Neural progenitor cell (in vitro differentiated cells): ENCODE results near the gene P2RX3.

Experiments used
- EZH2 ChIP-seq: fragments of 200-600 bp; sonication (generic); IDR thresholded peaks from 2 replicates; pipeline ENCODE4 v1.6.1; 2017; ENCODE audit warnings: antibody characterized with exemption, mild to moderate bottlenecking, moderate library complexity
- TF ChIP-seq, protein P1 (sequence below): fragments of 200-600 bp; sonication (generic); IDR thresholded peaks from 2 replicates; pipeline ENCODE4 v1.5.1; 2017; ENCODE audit warnings: antibody characterized with exemption, mild to moderate bottlenecking

DNA sequence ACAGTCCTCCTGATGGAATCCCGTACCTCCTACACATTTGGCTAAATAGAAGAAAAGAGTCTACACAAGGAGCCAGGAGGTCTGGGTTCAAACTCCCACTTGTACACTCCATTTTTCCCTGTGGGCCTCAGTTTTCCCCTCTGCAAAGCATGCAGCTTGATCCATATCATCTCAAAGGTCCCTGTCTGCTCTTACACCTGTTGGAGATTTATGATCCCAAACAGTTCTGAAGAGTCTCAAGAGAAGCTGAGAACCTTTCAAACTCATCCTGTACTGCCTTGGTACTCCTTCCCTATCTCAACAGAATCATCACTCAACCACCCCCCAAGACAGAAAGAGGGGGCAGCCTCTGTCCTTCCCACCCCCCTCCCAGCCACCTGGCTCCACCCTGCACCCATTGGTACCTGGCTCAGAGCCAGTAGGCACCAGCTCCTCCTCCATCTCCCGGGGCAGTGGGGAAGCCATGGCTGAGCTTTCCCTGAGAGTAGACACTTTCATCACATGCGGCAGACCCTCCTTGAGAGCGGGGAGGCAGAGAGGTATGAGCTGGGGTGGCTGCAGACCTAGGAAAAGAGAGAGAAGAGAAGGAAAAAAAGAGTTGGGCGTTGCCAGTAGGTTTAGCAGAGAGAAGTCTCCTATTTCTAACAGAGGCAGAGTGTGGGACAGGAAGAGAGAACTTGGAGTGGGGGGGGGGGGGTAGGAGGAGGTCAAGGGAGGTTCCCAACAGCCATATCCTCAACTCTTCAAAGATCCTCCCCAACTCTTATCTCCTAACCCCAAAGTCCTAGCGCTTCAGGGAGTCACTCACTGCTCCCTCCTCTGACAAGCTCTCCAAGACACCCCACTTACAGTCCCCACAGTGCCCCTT lies 16.5 kb upstream of the P2RX3 start:
- TF ChIP-seq, protein P1, sequence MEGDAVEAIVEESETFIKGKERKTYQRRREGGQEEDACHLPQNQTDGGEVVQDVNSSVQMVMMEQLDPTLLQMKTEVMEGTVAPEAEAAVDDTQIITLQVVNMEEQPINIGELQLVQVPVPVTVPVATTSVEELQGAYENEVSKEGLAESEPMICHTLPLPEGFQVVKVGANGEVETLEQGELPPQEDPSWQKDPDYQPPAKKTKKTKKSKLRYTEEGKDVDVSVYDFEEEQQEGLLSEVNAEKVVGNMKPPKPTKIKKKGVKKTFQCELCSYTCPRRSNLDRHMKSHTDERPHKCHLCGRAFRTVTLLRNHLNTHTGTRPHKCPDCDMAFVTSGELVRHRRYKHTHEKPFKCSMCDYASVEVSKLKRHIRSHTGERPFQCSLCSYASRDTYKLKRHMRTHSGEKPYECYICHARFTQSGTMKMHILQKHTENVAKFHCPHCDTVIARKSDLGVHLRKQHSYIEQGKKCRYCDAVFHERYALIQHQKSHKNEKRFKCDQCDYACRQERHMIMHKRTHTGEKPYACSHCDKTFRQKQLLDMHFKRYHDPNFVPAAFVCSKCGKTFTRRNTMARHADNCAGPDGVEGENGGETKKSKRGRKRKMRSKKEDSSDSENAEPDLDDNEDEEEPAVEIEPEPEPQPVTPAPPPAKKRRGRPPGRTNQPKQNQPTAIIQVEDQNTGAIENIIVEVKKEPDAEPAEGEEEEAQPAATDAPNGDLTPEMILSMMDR = no peak
- no peak for TF ChIP-seq EZH2
